HCT116 (cell line): Measurements from ENCODE around the gene DOCK7.

Experiments used
- CTCF ChIP-seq, 3 experiments: fragments of 200-600 bp in 1 of 3; sonication (generic) in 1 of 3; IDR thresholded peaks in 2 of 3; conservative IDR thresholded peaks in 1 of 3; 2 replicates each; pipeline ENCODE4 v1.5.1; 2012 to 2017; ENCODE audit warnings: low read depth in 2 of 3, low read length in 2 of 3, antibody characterized with exemption in 1 of 3, borderline replicate concordance in 1 of 3, control low read depth in 1 of 3, mild to moderate bottlenecking in 1 of 3, mixed read lengths in 1 of 3, mixed run types in 1 of 3, moderate library complexity in 1 of 3; ENCODE audit not compliant: insufficient read depth in 1 of 3
- EZH2 ChIP-seq: fragments of 200-600 bp; sonication (generic); IDR thresholded peaks from 2 replicates; pipeline ENCODE4 v1.6.1; 2017; ENCODE audit warnings: antibody characterized with exemption, mixed run types
- EZH2phosphoT487 ChIP-seq: fragments of 200-600 bp; IDR thresholded peaks from 2 replicates; pipeline ENCODE4 v1.6.1; 2018; ENCODE audit warnings: antibody characterized with exemption, borderline replicate concordance
- MAX ChIP-seq: IDR thresholded peaks from 2 replicates; pipeline ENCODE4 v1.6.1; 2012
- POLR2A ChIP-seq: IDR thresholded peaks from 2 replicates; pipeline ENCODE4 v1.7.0; 2011; ENCODE audit warnings: borderline replicate concordance; ENCODE audit not compliant: insufficient read depth, insufficient read length; ENCODE audit errors: extremely low read depth
- POLR2AphosphoS5 ChIP-seq: IDR thresholded peaks from 2 replicates; pipeline ENCODE4 v1.6.1; 2011; ENCODE audit warnings: mild to moderate bottlenecking, low read depth, low read length, moderate library complexity
- SIN3A ChIP-seq: IDR thresholded peaks from 2 replicates; pipeline ENCODE4 v1.6.1; 2012; ENCODE audit warnings: low read depth
- TCF7L2 ChIP-seq: IDR thresholded peaks from 2 replicates; pipeline ENCODE4 v1.7.0; 2011; ENCODE audit warnings: borderline replicate concordance, inconsistent platforms; ENCODE audit not compliant: insufficient read depth, insufficient read length; ENCODE audit errors: extremely low read depth
- YY1 ChIP-seq: IDR thresholded peaks from 2 replicates; pipeline ENCODE4 v1.6.1; 2011; ENCODE audit warnings: low read length, low read depth, moderate library complexity, mild to moderate bottlenecking; ENCODE audit not compliant: insufficient replicate concordance; ENCODE audit errors: extremely low read depth
- TF ChIP-seq, protein P1 (sequence below): IDR thresholded peaks from 2 replicates; pipeline ENCODE4 v1.6.1; 2012; ENCODE audit warnings: low read depth
- TF ChIP-seq, protein P2 (sequence below): IDR thresholded peaks from 2 replicates; pipeline ENCODE4 v1.6.1; 2012

- TF ChIP-seq POLR2A: no peak
- no peak for TF ChIP-seq CTCF (IDR thresholded peaks at IDR 0.05 in 2 of 3, conservative IDR thresholded peaks at IDR 0.05 in 1 of 3; ENCODE audit: borderline replicate concordance in 1 of 3, insufficient read depth in 1 of 3, low read depth in 2 of 3, low read length in 2 of 3)
- TF ChIP-seq POLR2AphosphoS5: no peak
- no peak for TF ChIP-seq EZH2phosphoT487
- no peak for TF ChIP-seq SIN3A
- no peak; the same call in 1 of the 2 replicates for TF ChIP-seq MAX
- TF ChIP-seq, protein P1, sequence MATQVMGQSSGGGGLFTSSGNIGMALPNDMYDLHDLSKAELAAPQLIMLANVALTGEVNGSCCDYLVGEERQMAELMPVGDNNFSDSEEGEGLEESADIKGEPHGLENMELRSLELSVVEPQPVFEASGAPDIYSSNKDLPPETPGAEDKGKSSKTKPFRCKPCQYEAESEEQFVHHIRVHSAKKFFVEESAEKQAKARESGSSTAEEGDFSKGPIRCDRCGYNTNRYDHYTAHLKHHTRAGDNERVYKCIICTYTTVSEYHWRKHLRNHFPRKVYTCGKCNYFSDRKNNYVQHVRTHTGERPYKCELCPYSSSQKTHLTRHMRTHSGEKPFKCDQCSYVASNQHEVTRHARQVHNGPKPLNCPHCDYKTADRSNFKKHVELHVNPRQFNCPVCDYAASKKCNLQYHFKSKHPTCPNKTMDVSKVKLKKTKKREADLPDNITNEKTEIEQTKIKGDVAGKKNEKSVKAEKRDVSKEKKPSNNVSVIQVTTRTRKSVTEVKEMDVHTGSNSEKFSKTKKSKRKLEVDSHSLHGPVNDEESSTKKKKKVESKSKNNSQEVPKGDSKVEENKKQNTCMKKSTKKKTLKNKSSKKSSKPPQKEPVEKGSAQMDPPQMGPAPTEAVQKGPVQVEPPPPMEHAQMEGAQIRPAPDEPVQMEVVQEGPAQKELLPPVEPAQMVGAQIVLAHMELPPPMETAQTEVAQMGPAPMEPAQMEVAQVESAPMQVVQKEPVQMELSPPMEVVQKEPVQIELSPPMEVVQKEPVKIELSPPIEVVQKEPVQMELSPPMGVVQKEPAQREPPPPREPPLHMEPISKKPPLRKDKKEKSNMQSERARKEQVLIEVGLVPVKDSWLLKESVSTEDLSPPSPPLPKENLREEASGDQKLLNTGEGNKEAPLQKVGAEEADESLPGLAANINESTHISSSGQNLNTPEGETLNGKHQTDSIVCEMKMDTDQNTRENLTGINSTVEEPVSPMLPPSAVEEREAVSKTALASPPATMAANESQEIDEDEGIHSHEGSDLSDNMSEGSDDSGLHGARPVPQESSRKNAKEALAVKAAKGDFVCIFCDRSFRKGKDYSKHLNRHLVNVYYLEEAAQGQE: no peak
- TF ChIP-seq EZH2: no peak
- TF ChIP-seq YY1: no peak
- TF ChIP-seq, protein P2, sequence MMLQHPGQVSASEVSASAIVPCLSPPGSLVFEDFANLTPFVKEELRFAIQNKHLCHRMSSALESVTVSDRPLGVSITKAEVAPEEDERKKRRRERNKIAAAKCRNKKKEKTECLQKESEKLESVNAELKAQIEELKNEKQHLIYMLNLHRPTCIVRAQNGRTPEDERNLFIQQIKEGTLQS: no peak
- TF ChIP-seq TCF7L2: no peak
These were observed 1.3 kb upstream of the DOCK7 start for GRCh38 chr1:62689524-62689923.
